Fibroblast of pulmonary artery (primary cell): ENCODE data around the gene HSPD1.

Source experiments
- DNase-seq: peaks from one replicate; pipeline ENCODE4 v3.0.0-alpha.2; 2010; ENCODE audit warnings: low read depth
- H3K4me3 ChIP-seq: replicated peaks from 2 replicates; pipeline ENCODE4 v1.5.1; 2011; ENCODE audit warnings: low read depth, mild to moderate bottlenecking, control low read depth, low read length, moderate library complexity
- TF ChIP-seq, protein P1 (sequence below): IDR thresholded peaks from 2 replicates; pipeline ENCODE4 v1.5.1; 2011; ENCODE audit warnings: mild to moderate bottlenecking, control low read depth, low read length, inconsistent platforms; ENCODE audit errors: missing control alignments

The HSPD1 gene

DNA sequence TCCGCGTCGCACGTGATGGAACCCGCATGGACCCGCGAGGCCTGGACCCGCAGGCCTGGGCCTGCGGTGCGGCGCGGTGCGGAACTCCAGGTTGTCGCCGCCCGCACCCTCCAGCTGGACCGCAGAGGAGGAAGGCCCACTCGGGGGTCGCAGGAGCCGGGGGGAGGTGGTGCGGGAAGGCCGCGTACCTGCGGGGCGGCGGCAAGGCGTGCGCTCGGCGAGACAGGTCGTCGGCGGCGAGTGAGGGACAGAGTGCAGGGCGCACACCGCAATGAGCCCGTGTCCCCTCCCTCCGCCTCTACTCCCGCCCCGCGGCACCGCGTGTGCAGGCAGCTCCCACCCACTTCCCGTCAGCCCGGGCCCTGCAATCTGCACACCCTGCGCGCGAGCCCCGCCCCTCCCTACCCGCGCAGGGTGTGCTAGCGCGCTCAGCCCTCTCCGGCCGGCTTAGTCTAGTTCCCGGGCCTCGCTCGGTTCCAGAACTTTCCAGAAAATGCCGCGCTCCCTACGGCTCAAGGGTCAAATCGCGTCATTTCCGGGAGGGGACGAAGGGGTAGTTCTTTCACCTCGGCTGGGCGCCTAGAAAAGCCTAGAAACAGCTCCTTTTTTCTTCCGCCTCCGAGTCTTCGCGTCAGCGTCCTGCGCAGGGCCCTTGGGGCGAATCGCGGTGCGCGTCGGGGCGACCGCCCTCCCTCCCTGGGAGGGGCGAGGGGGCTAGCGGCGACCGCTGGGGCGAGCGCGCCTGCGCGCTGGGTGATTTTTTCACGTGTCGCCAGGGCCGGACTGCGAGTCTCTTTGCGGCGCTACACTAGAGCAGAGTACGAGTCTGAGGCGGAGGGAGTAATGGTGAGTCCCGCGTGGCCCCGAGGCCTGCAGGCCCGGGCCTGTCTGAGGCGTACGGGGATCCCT is at the start of gene HSPD1, which contains the start of gene HSPE1:
Gene HSPD1, minus strand, starts transcription at position 247 of the 909 bp plus-strand sequence. CDS start 992 bp downstream, outside the sequence.
Gene HSPE1, plus strand, starts transcription at position 786 of the 909 bp plus-strand sequence. Its CDS starts 58 bp downstream, at position 844.
- peak within 1 kb of the TSS; percentile 93 for H3K4me3 ChIP-seq
- DNase-seq, result peak; percentile 100
- TF ChIP-seq, protein P1, sequence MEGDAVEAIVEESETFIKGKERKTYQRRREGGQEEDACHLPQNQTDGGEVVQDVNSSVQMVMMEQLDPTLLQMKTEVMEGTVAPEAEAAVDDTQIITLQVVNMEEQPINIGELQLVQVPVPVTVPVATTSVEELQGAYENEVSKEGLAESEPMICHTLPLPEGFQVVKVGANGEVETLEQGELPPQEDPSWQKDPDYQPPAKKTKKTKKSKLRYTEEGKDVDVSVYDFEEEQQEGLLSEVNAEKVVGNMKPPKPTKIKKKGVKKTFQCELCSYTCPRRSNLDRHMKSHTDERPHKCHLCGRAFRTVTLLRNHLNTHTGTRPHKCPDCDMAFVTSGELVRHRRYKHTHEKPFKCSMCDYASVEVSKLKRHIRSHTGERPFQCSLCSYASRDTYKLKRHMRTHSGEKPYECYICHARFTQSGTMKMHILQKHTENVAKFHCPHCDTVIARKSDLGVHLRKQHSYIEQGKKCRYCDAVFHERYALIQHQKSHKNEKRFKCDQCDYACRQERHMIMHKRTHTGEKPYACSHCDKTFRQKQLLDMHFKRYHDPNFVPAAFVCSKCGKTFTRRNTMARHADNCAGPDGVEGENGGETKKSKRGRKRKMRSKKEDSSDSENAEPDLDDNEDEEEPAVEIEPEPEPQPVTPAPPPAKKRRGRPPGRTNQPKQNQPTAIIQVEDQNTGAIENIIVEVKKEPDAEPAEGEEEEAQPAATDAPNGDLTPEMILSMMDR, result no peak

DNA sequence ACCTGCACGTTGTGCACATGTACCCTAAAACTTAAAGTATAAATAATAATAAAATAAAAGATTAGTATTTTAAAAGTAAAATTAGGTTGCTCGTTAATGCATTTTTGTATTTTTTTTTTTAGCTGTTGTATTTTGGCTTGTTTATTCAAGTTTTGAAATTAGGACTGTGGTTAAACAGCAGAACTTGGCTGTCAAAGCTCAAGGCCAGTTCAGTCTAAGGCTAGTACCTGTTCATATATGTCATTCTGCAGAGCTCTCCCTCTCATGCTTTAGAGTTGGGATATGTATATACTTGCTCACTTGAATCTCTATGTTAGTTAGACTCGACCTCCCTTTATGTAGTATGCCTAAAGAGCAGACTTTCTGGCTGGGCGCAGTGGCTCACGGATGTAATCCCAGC is 48.9 kb upstream of the HSPD1 start:
- TF ChIP-seq, protein P1, result no peak
- H3K4me3 ChIP-seq, result no peak overlapping the region
- no peak for DNase-seq

DNA sequence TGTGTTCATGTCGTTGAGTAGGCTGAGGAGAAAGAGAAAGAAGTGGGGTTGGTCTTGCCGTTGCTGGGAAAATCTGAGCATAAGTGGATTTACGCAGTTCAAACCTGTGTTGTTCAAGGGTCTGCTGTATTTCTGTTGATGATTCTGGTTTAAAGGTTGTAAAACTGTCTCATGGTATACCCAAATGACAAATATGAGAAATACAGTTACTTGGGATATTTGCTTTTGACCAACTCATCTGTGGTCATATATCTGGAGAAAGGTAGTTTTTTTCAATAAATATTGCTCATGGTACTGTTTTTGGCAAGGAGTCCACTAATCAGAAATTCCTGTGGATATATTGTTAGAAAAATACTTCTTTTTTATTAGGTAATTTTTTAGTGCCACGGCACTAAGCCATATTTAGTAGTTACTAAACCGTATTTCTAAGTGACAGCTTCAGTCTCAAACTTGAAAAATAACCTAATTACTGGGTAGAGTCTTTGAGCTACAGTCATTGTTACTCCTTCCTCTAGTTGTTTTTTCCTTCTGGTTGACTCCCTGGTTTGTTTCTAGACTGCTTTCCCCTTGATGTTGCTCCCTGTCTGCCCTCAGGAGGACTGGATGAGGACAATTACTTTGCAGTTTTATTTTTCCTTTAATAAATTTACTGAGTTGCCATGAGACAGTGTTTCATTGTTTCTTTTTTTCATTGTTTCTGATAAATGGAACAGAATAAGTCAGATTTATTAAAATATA is 47.7 kb upstream of the HSPD1 start:
- H3K4me3 ChIP-seq, result no peak overlapping the region
- TF ChIP-seq, protein P1, result no peak
- DNase-seq, result no peak

DNA sequence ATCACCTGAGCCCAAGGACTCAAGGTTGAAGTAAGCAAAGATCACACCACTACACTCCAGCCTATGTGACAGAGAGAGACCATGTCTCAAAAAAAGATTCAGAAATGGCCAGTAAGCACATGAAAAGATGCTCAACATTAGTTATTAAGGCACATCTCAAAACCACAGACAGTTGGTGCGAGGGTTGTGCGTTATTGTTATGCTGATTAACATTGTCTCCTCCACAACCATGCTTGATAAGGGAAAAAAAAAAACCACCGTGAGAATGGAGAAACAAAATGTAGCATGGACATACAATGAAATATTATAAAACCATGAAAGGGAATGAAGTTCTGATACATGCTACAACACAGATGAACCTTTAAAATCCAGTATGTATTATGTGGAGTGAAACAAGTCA is 43.6 kb upstream of the HSPD1 start:
- H3K4me3 ChIP-seq, result no peak overlapping the region
- TF ChIP-seq, protein P1, result no peak
- DNase-seq, result no peak

DNA sequence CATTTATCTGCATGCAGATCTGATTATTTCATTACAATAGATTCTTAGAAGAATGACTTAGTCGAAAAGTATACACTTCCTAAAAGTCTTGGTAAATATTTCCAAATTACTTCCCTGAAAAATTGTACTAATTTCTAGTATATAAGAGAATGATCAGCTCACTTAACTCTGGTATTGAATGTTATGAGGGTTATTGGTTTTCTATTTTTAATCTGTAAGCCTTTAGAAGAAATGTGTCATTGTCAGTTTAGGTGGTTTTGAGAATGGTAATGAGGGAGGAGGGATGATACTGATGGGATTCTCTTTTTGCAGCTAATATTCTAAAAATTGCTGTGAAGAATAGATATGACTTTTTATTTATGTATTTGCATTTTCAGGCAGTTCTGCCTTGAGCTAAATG is 40.1 kb upstream of the HSPD1 start:
- TF ChIP-seq, protein P1, result no peak
- no peak overlapping the region for H3K4me3 ChIP-seq
- DNase-seq, result no peak

DNA sequence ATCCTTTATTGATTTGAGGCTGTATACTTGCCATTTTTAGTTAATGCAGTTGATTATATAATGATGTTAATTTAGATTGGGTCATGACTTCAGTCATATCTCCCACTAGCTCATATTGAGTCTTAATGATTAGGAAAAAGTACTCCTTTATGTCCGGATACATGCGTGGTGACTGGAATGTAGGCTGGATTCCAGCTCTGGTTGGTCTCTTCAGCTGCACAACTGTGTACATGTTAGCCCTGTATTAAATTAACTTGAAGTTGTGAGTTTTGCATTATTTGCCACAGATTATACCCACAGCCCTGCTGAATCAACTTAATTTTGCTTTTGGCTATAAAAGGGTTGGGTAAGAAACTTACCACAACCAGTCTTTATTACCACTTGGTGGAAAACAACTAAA is 38.8 kb upstream of the HSPD1 start:
- no peak overlapping the region for H3K4me3 ChIP-seq
- DNase-seq, result peak; percentile 45
- TF ChIP-seq, protein P1, result no peak
